GM12878 (cell line): ENCODE results near the gene SLC13A4. TPM values are rescaled to one million over a fixed set of nuclear protein-coding genes. Genes with fewer than 3 reads are reported as not detected.
A peak's percentile ranks its signal among the peaks of the same experiment; 100 is the strongest.

Source experiments
- ATAC-seq: fragments of 200-7000 bp; cut with Tn5 transposase; 3 replicates; pipeline ENCODE4 v1.9.1; 2020; ENCODE audit warnings: mild to moderate bottlenecking, moderate library complexity
- BruUV-seq: library from RNA; stranded (reverse); fragments of 400-500 nt; replicated peaks from 2 replicates; lab custom pipeline; 2021; lab: Mats Ljungman, UMichigan
- CTCF ChIA-PET: fragments of 300-600 bp; sonication (Branson Sonifier 250); formaldehyde crosslinking; extraction: SDS; loops from one replicate; lab custom pipeline; 2021; ENCODE audit warnings: inconsistent platforms; lab: Yijun Ruan, JAX
- POLR2A ChIA-PET: fragments of 350-600 bp; formaldehyde crosslinking; extraction: SDS; loops from one replicate; lab custom pipeline; 2021; ENCODE audit warnings: inconsistent platforms; lab: Charles Lee
- RAD21 ChIA-PET: fragments of 300-600 bp; sonication (Branson Sonifier 250); formaldehyde crosslinking; loops from one replicate; lab custom pipeline; 2023; ENCODE audit warnings: antibody characterized with exemption; ENCODE audit not compliant: unreplicated experiment; lab: Charles Lee
- SMC1A ChIA-PET: fragments of 300-600 bp; sonication (Branson Sonifier 250); formaldehyde crosslinking; loops from one replicate; lab custom pipeline; 2023; ENCODE audit not compliant: unreplicated experiment, uncharacterized antibody; lab: Charles Lee
- DNase-seq: peaks from one replicate; pipeline ENCODE4 v3.0.0-alpha.2; 2011; ENCODE audit warnings: low read depth, low spot score
- FAIRE-seq: peaks from 3 replicates; lab custom pipeline; 2011; peaks lifted over from hg19 to GRCh38; lab: Jason Lieb, UNC
- H2AFZ ChIP-seq: 2 replicates; pipeline ENCODE4 v1.6.0; 2011; ENCODE audit warnings: low read depth, low read length, control low read depth; ENCODE audit not compliant: control insufficient read depth
- H3K27ac ChIP-seq: 2 replicates; pipeline ENCODE4 v1.5.1; 2011; ENCODE audit warnings: control low read depth; ENCODE audit not compliant: control insufficient read depth, insufficient read depth
- H3K27me3 ChIP-seq, 2 experiments: replicated peaks in 1 of 2; 2 replicates each; pipeline versions ENCODE4 v1.6.0 to v1.6.1; 2011; ENCODE audit warnings: low read length in 1 of 2; ENCODE audit not compliant: control insufficient read depth in 2 of 2, insufficient read depth in 2 of 2
- H3K36me3 ChIP-seq, 2 experiments: 2 replicates each; pipeline ENCODE4 v1.5.1; 2011; ENCODE audit warnings: low read length in 1 of 2; ENCODE audit not compliant: control insufficient read depth in 2 of 2, insufficient read depth in 2 of 2
- H3K4me1 ChIP-seq: 2 replicates; pipeline ENCODE4 v1.6.1; 2011; ENCODE audit warnings: mild to moderate bottlenecking, low read length, moderate library complexity, mixed read lengths; ENCODE audit not compliant: control insufficient read depth, insufficient read depth
- H3K4me2 ChIP-seq: 2 replicates; pipeline ENCODE4 v1.6.0; 2011; ENCODE audit warnings: control low read depth; ENCODE audit not compliant: control insufficient read depth, insufficient read depth
- H3K4me3 ChIP-seq: fragments of 200-600 bp; sonication (generic); 2 replicates; pipeline ENCODE4 v1.5.1; 2016
- H3K79me2 ChIP-seq: 2 replicates; pipeline ENCODE4 v1.6.0; 2011; ENCODE audit warnings: low read length; ENCODE audit not compliant: control insufficient read depth, insufficient read depth
- H3K9ac ChIP-seq: 2 replicates; pipeline ENCODE4 v1.8.0; 2011; ENCODE audit warnings: low read length, control low read depth, mixed read lengths; ENCODE audit not compliant: control insufficient read depth, insufficient read depth
- H3K9me3 ChIP-seq: replicated peaks from 3 replicates; pipeline ENCODE4 v1.5.1; 2011; ENCODE audit warnings: mild to moderate bottlenecking, low read length; ENCODE audit not compliant: control insufficient read depth, insufficient read depth
- H4K20me1 ChIP-seq: 2 replicates; pipeline ENCODE4 v1.6.0; 2011; ENCODE audit not compliant: control insufficient read depth, insufficient read depth
- ASH2L ChIP-seq: fragments of 300-600, 200-600 bp; sonication (generic); IDR thresholded peaks from 2 replicates; pipeline ENCODE4 v1.6.1; 2017; ENCODE audit warnings: low read depth, mild to moderate bottlenecking, borderline replicate concordance
- CBX3 ChIP-seq: fragments of 200-600 bp; sonication (generic); IDR thresholded peaks from 2 replicates; pipeline ENCODE4 v1.6.1; 2016; ENCODE audit warnings: low read depth, borderline replicate concordance
- CREB1 ChIP-seq: IDR thresholded peaks from 2 replicates; pipeline ENCODE4 v1.6.1; 2012; ENCODE audit warnings: low read depth, mild to moderate bottlenecking, inconsistent platforms
- CREM ChIP-seq: IDR thresholded peaks from 2 replicates; pipeline ENCODE4 v1.6.1; 2014; ENCODE audit warnings: antibody characterized with exemption, low read depth
- FOXM1 ChIP-seq: IDR thresholded peaks from 2 replicates; pipeline ENCODE4 v1.6.1; 2012; ENCODE audit warnings: low read depth, mild to moderate bottlenecking, inconsistent platforms, low read length, moderate library complexity
- RAD21 ChIP-seq: IDR thresholded peaks from 2 replicates; pipeline ENCODE4 v1.6.1; 2011; ENCODE audit warnings: mild to moderate bottlenecking, low read depth, low read length, moderate library complexity; ENCODE audit not compliant: insufficient read depth
- SIX5 ChIP-seq: IDR thresholded peaks from 2 replicates; pipeline ENCODE4 v1.6.1; 2011; ENCODE audit warnings: mild to moderate bottlenecking, low read depth, low read length, moderate library complexity; ENCODE audit not compliant: severe bottlenecking
- SMC3 ChIP-seq: IDR thresholded peaks from 2 replicates; pipeline ENCODE4 v1.6.1; 2011; ENCODE audit warnings: low read length, improper control_type of control experiment, borderline replicate concordance
- TCF7 ChIP-seq: IDR thresholded peaks from 2 replicates; pipeline ENCODE4 v1.6.1; 2014; ENCODE audit warnings: antibody characterized with exemption, borderline replicate concordance
- YY1 ChIP-seq: IDR thresholded peaks from 2 replicates; pipeline ENCODE4 v1.6.1; 2011; ENCODE audit warnings: low read depth, mild to moderate bottlenecking, low read length
- ZBED1 ChIP-seq: IDR thresholded peaks from 2 replicates; pipeline ENCODE4 v1.6.1; 2016; ENCODE audit warnings: borderline replicate concordance
- WGBS: methylation state at CpG from one replicate; pipeline ENCODE4 v1.1.6; 2016; ENCODE audit warnings: low lambda C conversion rate; ENCODE audit not compliant: insufficient replicate concordance, insufficient coverage; ENCODE audit errors: missing lambda C conversion rate; 5-methylcytosine and 5-hydroxymethylcytosine counted together
- in situ Hi-C: fragments of 300-500 bp; cut with MboI; formaldehyde crosslinking; loops from 9 replicates; pipeline ENCODE4 v1.14.3; 2018; ENCODE audit warnings: mixed read lengths
- intact Hi-C: fragments of 100-400 bp; cut with micrococcal nuclease; formaldehyde crosslinking; loops from one replicate; pipeline ENCODE4 v1.14.2; 2022; ENCODE audit not compliant: unreplicated experiment
- polyA plus RNA-seq, 11 experiments: library from polyadenylated mRNA; depleted of rRNA in 4 of 11; unstranded in 6 of 11; stranded (reverse) in 5 of 11; fragments of >200 nt; fragmentation: Nextera tagmentation in 4 of 11; fragmentation: Illumina TruSeq in 1 of 11; extraction: Ambion mirVana in 4 of 11; extraction: Trizol in 1 of 11; gene quantifications; 1 replicate in 1 of 11; 2 replicates in 10 of 11; pipeline versions ENCODE4 v1.2.1 to v1.2.3, GENCODE V29; 2011 to 2016; ENCODE audit warnings: inconsistent platforms in 2 of 11, missing spikeins in 2 of 11, low read depth in 1 of 11
- total RNA-seq, 4 experiments: library from RNA; depleted of rRNA in 3 of 4; stranded (reverse); fragments of >200 nt in 3 of 4; fragmentation: Illumina TruSeq in 1 of 4; extraction: Trizol in 1 of 4; gene quantifications; 2 replicates each; pipeline versions ENCODE4 v1.2.1 to v1.2.3, GENCODE V29; 2013 to 2021
- TF ChIP-seq, protein P1 (sequence below), 3 experiments: IDR thresholded peaks in 2 of 3; conservative IDR thresholded peaks in 1 of 3; 2 replicates each; pipeline ENCODE4 v1.5.1; 2011; ENCODE audit warnings: low read depth in 3 of 3, low read length in 3 of 3, mild to moderate bottlenecking in 3 of 3, control low read depth in 2 of 3, moderate library complexity in 2 of 3, inconsistent platforms in 1 of 3, mixed read lengths in 1 of 3; ENCODE audit not compliant: control insufficient read depth in 2 of 3, insufficient read depth in 1 of 3; ENCODE audit errors: extremely low read depth in 1 of 3
- TF ChIP-seq, protein P2 (sequence below): IDR thresholded peaks from 2 replicates; pipeline ENCODE4 v1.6.1; 2011; ENCODE audit warnings: borderline replicate concordance, low read depth, mild to moderate bottlenecking, moderate library complexity, low read length; ENCODE audit not compliant: insufficient read depth, poor library complexity, severe bottlenecking
- TF ChIP-seq, protein P3 (sequence below): IDR thresholded peaks from 2 replicates; pipeline ENCODE4 v1.6.1; 2011; ENCODE audit warnings: low read depth, low read length, improper control_type of control experiment, borderline replicate concordance
- TF ChIP-seq, protein P4 (sequence below): IDR thresholded peaks from 2 replicates; pipeline ENCODE4 v1.6.1; 2011; ENCODE audit warnings: borderline replicate concordance, low read depth, mild to moderate bottlenecking, moderate library complexity, mixed read lengths, low read length; ENCODE audit not compliant: insufficient read depth; ENCODE audit errors: extremely low read length
- TF ChIP-seq, protein P5 (sequence below): fragments of 150-350 bp; IDR thresholded peaks from 2 replicates; pipeline ENCODE4 v1.6.1; 2014; ENCODE audit warnings: mild to moderate bottlenecking, low read depth, low read length

SLC13A4 gene
- total and polyA plus RNA-seq, 10 of the 15 experiments (the other 5 are each of a cell fraction or from before 2014, with no cell fraction given): 0.14 to 0.23 (median 0.20) TPM; not detected in 7

DNA sequence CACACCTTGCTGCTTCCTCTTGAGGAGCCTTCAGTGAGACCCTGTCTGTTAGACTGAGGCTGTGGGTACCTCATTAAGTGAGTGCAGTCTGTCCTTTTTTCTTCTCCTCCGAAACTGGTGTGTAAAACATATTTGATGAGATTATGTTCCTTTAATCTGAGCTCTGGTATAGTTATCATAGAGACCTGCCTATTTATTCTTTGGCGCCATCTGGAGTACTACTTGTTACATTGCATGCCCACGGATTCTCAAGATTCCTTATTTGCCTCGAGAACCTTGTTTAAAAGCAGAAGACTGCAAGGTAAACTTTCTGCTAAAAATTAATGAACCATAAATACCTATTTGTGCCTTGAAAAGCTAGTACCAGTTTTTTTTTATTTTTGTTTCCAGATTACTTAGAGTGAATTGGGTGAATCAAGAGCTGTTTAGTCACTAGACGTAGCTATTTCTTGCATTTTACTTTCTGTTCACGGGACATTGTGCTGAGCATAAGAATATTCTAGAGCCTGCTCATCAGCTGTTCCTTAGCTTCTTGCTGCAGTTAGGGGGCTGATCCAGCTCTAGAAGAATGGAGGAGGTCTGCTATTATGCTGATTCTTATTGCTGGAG, 82.6 kb downstream of the SLC13A4 start:
- RAD21 ChIA-PET: interaction anchor here (0.6 to 2.9 kb wide), 9 partner anchors 16 to 471 kb away, joined by 3 to 24 read pairs (median 4); no protein-coding TSS in a partner anchor
- POLR2A ChIA-PET: interaction anchor here (1.0 kb wide), 2 partner anchors 87 to 364 kb away, joined by 3 read pairs; no protein-coding TSS in a partner anchor
- intact Hi-C loops (loop anchor here (1.0 to 10.0 kb wide), 3 partner anchors 135 to 364 kb away; partner anchors contain the start of gene CNOT4), in situ Hi-C loops (loop anchor here (5.0 kb wide), 1 partner anchor 373 kb away; no protein-coding TSS in a partner anchor)
- WGBS: 33% methylated on average over 6 of the region's 6 CpGs
- CTCF ChIA-PET: interaction anchor here (0.7 to 7.5 kb wide), 49 partner anchors 8 to 431 kb away, joined by 3 to 123 read pairs (median 4); partner anchors contain the start of genes CNOT4 and STMP1
- Histone ChIP-seq H4K20me1 (no peaks in the 10 kb centered on the region), H3K4me1 (no peaks in the 10 kb centered on the region), H3K36me3 (peaks cover 7 to 42% of the 10 kb centered on the region in 2 experiments), H3K4me3 (no peak overlapping the region), H3K27ac (no peak overlapping the region), H3K9ac (no peak overlapping the region), H3K79me2 (no peaks in the 10 kb centered on the region), H2AFZ (no peak overlapping the region), H3K4me2 (no peak overlapping the region), H3K9me3 (no peaks in the 10 kb centered on the region), H3K27me3 (no peaks in the 10 kb centered on the region)
- BruUV-seq: no TSS peak
- ATAC-seq: peak; percentile 83
- no peak for DNase-seq
- FAIRE-seq: peak; percentile 83
- SMC1A ChIA-PET: interaction anchor here (0.8 to 4.1 kb wide), 23 partner anchors 10 to 371 kb away, joined by 3 to 33 read pairs (median 5); no protein-coding TSS in a partner anchor
- TF ChIP-seq RAD21: peak; percentile 54
- TF ChIP-seq SIX5: no peak
- TF ChIP-seq ASH2L: no peak
- no peak for TF ChIP-seq YY1
- TF ChIP-seq, protein P1, sequence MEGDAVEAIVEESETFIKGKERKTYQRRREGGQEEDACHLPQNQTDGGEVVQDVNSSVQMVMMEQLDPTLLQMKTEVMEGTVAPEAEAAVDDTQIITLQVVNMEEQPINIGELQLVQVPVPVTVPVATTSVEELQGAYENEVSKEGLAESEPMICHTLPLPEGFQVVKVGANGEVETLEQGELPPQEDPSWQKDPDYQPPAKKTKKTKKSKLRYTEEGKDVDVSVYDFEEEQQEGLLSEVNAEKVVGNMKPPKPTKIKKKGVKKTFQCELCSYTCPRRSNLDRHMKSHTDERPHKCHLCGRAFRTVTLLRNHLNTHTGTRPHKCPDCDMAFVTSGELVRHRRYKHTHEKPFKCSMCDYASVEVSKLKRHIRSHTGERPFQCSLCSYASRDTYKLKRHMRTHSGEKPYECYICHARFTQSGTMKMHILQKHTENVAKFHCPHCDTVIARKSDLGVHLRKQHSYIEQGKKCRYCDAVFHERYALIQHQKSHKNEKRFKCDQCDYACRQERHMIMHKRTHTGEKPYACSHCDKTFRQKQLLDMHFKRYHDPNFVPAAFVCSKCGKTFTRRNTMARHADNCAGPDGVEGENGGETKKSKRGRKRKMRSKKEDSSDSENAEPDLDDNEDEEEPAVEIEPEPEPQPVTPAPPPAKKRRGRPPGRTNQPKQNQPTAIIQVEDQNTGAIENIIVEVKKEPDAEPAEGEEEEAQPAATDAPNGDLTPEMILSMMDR (IDR thresholded peaks at IDR 0.05 in 2 of 3, conservative IDR thresholded peaks at IDR 0.05 in 1 of 3; ENCODE audit: control insufficient read depth in 2 of 3, extremely low read depth in 1 of 3, insufficient read depth in 1 of 3, low read depth in 3 of 3, low read length in 3 of 3): peak; percentile 56 to 65 (median 62)
- TF ChIP-seq ZBED1: no peak
- no peak for TF ChIP-seq CREB1
- TF ChIP-seq CREM: no peak
- TF ChIP-seq, protein P2, sequence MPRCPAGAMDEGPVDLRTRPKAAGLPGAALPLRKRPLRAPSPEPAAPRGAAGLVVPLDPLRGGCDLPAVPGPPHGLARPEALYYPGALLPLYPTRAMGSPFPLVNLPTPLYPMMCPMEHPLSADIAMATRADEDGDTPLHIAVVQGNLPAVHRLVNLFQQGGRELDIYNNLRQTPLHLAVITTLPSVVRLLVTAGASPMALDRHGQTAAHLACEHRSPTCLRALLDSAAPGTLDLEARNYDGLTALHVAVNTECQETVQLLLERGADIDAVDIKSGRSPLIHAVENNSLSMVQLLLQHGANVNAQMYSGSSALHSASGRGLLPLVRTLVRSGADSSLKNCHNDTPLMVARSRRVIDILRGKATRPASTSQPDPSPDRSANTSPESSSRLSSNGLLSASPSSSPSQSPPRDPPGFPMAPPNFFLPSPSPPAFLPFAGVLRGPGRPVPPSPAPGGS: no peak
- TF ChIP-seq, protein P3, sequence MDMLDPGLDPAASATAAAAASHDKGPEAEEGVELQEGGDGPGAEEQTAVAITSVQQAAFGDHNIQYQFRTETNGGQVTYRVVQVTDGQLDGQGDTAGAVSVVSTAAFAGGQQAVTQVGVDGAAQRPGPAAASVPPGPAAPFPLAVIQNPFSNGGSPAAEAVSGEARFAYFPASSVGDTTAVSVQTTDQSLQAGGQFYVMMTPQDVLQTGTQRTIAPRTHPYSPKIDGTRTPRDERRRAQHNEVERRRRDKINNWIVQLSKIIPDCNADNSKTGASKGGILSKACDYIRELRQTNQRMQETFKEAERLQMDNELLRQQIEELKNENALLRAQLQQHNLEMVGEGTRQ: no peak
- TF ChIP-seq CBX3: no peak
- no peak for TF ChIP-seq TCF7
- TF ChIP-seq FOXM1: no peak
- TF ChIP-seq, protein P4, sequence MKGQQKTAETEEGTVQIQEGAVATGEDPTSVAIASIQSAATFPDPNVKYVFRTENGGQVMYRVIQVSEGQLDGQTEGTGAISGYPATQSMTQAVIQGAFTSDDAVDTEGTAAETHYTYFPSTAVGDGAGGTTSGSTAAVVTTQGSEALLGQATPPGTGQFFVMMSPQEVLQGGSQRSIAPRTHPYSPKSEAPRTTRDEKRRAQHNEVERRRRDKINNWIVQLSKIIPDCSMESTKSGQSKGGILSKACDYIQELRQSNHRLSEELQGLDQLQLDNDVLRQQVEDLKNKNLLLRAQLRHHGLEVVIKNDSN: no peak
- peak; percentile 58; the same call in 1 of the 2 replicates for TF ChIP-seq SMC3
- TF ChIP-seq, protein P5, sequence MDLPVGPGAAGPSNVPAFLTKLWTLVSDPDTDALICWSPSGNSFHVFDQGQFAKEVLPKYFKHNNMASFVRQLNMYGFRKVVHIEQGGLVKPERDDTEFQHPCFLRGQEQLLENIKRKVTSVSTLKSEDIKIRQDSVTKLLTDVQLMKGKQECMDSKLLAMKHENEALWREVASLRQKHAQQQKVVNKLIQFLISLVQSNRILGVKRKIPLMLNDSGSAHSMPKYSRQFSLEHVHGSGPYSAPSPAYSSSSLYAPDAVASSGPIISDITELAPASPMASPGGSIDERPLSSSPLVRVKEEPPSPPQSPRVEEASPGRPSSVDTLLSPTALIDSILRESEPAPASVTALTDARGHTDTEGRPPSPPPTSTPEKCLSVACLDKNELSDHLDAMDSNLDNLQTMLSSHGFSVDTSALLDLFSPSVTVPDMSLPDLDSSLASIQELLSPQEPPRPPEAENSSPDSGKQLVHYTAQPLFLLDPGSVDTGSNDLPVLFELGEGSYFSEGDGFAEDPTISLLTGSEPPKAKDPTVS: no peak
